Bronchial epithelial cell (primary cell): ENCODE measurements around the gene SHH. TPM values are rescaled to one million over a fixed set of nuclear protein-coding genes. Genes with fewer than 3 reads are reported as not detected.

Experiments used
- DNase-seq: peaks from one replicate; pipeline ENCODE4 v3.0.0-alpha.2; 2010; ENCODE audit warnings: low read depth
- FAIRE-seq: peaks from 2 replicates; lab custom pipeline; 2011; peaks lifted over from hg19 to GRCh38; lab: Jason Lieb, UNC
- H3K27me3 ChIP-seq: 2 replicates; pipeline ENCODE4 v1.5.1; 2011; ENCODE audit warnings: low read length; ENCODE audit not compliant: control insufficient read depth, insufficient read depth
- H3K36me3 ChIP-seq: 2 replicates; pipeline ENCODE4 v1.5.1; 2011; ENCODE audit warnings: low read length; ENCODE audit not compliant: control insufficient read depth, insufficient read depth
- H3K4me3 ChIP-seq: 2 replicates; pipeline ENCODE4 v1.5.1; 2011; ENCODE audit warnings: mild to moderate bottlenecking, low read depth, low read length, control low read depth
- total RNA-seq: library from RNA; depleted of rRNA; stranded (reverse); fragments of >200 nt; gene quantifications from 2 replicates; pipeline ENCODE4 v1.2.1, GENCODE V29; 2014
- TF ChIP-seq, protein P1 (sequence below): IDR thresholded peaks from 2 replicates; pipeline ENCODE4 v1.5.1; 2011; ENCODE audit warnings: mild to moderate bottlenecking, moderate library complexity, low read length, control low read depth, inconsistent platforms; ENCODE audit not compliant: insufficient read depth, severe bottlenecking

The SHH gene
- total RNA-seq, 1 donor from 2014 or later, result not detected

- FAIRE-seq (no peak), DNase-seq (no peak)
- Histone ChIP-seq H3K4me3 (no peak overlapping the region), H3K36me3 (no peaks in the 10 kb centered on the region), H3K27me3 (peaks cover 24% of the 10 kb centered on the region)
- TF ChIP-seq, protein P1, sequence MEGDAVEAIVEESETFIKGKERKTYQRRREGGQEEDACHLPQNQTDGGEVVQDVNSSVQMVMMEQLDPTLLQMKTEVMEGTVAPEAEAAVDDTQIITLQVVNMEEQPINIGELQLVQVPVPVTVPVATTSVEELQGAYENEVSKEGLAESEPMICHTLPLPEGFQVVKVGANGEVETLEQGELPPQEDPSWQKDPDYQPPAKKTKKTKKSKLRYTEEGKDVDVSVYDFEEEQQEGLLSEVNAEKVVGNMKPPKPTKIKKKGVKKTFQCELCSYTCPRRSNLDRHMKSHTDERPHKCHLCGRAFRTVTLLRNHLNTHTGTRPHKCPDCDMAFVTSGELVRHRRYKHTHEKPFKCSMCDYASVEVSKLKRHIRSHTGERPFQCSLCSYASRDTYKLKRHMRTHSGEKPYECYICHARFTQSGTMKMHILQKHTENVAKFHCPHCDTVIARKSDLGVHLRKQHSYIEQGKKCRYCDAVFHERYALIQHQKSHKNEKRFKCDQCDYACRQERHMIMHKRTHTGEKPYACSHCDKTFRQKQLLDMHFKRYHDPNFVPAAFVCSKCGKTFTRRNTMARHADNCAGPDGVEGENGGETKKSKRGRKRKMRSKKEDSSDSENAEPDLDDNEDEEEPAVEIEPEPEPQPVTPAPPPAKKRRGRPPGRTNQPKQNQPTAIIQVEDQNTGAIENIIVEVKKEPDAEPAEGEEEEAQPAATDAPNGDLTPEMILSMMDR, result no peak
Observed at GRCh38 chr7:155813546-155814315, 1.5 kb upstream of the SHH start.

- Histone ChIP-seq H3K27me3 (peaks cover 24% of the 10 kb centered on the region), H3K4me3 (no peak overlapping the region), H3K36me3 (no peaks in the 10 kb centered on the region)
- no peak for FAIRE-seq
- TF ChIP-seq, protein P1, result no peak
- DNase-seq, result no peak
Observed at GRCh38 chr7:155813125-155813524, 862 bp upstream of the SHH start.

DNA sequence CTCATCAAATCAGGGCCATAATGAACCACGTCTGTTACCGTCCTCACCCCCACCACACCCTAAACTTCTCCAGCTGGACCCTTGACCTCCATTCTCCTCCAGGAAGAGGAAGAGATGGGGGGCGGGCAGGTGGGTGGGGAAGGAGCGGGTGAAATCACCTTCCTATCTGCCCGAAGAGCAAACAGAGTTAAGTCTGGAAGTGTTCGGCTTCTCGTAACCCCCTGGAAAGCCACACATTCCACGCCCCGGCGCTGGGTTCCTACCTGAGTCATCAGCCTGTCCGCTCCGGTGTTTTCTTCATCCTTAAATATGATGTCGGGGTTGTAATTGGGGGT, 736 bp downstream of the SHH start:
- H3K4me3 ChIP-seq, result no peak overlapping the region
- TF ChIP-seq, protein P1, result no peak

DNA sequence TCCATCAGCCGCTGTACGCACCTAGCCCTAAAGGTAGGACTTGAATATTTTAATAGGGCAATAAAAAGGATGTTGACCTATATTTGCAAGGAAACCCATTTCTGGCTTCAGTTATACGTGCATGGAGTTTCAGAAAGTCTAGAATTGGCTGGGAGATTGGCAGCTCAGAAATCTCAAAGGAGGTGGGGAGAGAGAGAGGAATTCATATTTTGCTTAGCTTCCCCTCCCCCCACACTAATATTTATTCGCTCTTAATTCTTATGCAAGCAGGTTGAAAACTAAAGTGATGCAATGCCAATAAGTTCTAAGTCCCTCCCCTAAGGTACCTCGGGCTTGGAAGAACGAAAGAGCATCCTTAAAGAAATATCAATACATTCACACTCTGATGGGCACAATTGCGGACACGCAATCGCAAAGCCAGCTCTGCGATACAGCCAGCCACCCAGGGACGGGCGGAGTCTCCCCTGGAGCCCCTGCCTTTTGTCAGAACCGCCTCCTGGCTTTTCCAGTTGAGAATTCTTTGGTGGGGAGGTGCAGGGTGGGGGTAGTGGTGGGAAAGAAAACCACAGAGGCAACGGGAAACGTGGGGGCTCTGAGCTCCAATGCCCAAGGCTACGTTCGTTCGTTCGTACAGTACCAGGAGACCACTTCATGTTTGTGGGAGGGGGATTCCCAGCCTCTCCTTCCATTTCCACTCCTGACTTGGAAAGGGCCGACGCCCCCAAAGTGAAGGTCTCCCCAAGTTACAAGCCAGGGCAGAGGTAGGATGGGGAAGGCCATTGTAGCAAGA, 1.3 kb downstream of the SHH start:
- peaks cover 24% of the 10 kb centered on the region for H3K27me3 ChIP-seq
- FAIRE-seq (no peak), DNase-seq (peak; percentile 10)
- TF ChIP-seq, protein P1, result no peak
- no peak overlapping the region for H3K4me3 ChIP-seq
- H3K36me3 ChIP-seq, result no peaks in the 10 kb centered on the region

More for the DNA sequence above, 736 bp downstream of the SHH start:
- peaks cover 24% of the 10 kb centered on the region for H3K27me3 ChIP-seq
- no peaks in the 10 kb centered on the region for H3K36me3 ChIP-seq
- DNase-seq, result peak; percentile 23
- FAIRE-seq, result no peak

GRCh38 chr7:155809947-155810769, 2.1 kb downstream of the SHH start:
- H3K4me3 ChIP-seq, result no peak overlapping the region
- H3K36me3 ChIP-seq, result no peaks in the 10 kb centered on the region
- FAIRE-seq (no peak), DNase-seq (no peak)
- TF ChIP-seq, protein P1, result no peak
- peaks cover 24% of the 10 kb centered on the region for H3K27me3 ChIP-seq
